Activated naive CD4-positive, alpha-beta T cell treated with anti-CD3 and anti-CD28 coated beads, Interleukin-2, amount 50 U/mL, for 24 hours (primary cell): ENCODE data around the gene ATL2.
"Not testable (repeated sequence)": the region's sequence is repeated elsewhere in the genome, so short reads cannot be mapped to it uniquely, and the experiment has no call there.

Experiments used
- H3K27ac Mint-ChIP-seq: one replicate; pipeline ENCODE4 v1.8.0; 2021; ENCODE audit warnings: mild to moderate bottlenecking, mixed read lengths
- H3K27me3 Mint-ChIP-seq: one replicate; pipeline ENCODE4 v1.8.0; 2021; ENCODE audit warnings: mixed read lengths
- H3K36me3 Mint-ChIP-seq: one replicate; pipeline ENCODE4 v1.8.0; 2021; ENCODE audit warnings: mixed read lengths
- H3K4me1 Mint-ChIP-seq: one replicate; pipeline ENCODE4 v1.8.0; 2021; ENCODE audit warnings: mixed read lengths
- H3K4me3 Mint-ChIP-seq: one replicate; pipeline ENCODE4 v1.8.0; 2021; ENCODE audit warnings: mild to moderate bottlenecking, mixed read lengths
- H3K9me3 Mint-ChIP-seq: one replicate; pipeline ENCODE4 v1.8.0; 2021; ENCODE audit warnings: mixed read lengths

ATL2 gene

DNA sequence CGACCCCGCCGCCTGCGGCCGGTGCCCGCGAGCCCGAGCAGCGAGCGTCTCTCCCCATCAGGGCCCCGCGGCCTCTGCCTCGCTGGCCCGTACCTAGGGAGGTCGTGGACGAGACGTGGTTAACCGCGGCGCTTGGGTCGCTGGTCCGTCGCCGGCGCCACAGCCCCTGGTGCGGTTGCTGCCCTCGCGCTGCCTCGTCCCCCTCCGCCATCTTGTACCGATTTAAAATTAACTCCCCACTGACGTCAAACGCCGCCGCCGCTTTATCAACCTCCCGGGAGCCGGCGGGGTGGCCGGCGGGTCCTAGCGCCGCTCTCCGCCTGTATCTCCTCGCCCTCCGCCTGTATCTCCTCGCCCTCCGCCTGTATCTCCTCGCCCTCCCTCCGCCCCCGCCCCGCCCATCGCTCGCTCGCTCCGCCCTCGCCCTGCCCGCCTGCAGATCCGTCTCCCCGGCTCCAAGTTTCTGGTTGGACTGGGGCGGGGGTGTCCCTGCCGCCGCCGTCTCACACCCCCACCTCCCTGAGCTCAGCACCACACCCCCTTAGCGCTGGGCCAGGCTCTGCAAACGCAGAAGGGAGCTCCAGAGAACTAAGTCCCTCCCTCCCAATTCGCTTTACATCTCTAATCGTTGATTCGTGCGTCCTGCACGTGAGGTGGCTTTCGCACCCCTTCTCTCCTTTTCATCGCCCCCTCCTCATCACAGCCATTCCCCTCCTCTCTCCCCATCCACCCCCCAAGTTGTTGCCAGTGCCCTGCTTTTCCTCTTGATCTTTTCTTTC, at the start of gene ATL2:
TSS of gene ATL2 (minus strand) at position 224 of the 779 bp plus-strand sequence. CDS start at position 211, 13 bp downstream.
- H3K36me3 Mint-ChIP-seq: no peaks in the 10 kb centered on the region
- H3K4me1 Mint-ChIP-seq: peaks cover 73% of the 10 kb centered on the region
- H3K27ac Mint-ChIP-seq: peak within 1 kb of the TSS; percentile 96
- H3K9me3 Mint-ChIP-seq: no peaks in the 10 kb centered on the region
- peak within 1 kb of the TSS; percentile 95 for H3K4me3 Mint-ChIP-seq
- H3K27me3 Mint-ChIP-seq: no peaks in the 10 kb centered on the region

GRCh38 chr2:38423763-38424162, 46.7 kb upstream of the ATL2 start:
- no peak overlapping the region for H3K4me3 Mint-ChIP-seq
- no peaks in the 10 kb centered on the region for H3K9me3 Mint-ChIP-seq
- no peaks in the 10 kb centered on the region for H3K4me1 Mint-ChIP-seq
- no peaks in the 10 kb centered on the region for H3K36me3 Mint-ChIP-seq
- no peaks in the 10 kb centered on the region for H3K27me3 Mint-ChIP-seq
- H3K27ac Mint-ChIP-seq: no peak overlapping the region

- Mint-ChIP-seq H3K27me3 (no peaks in the 10 kb centered on the region), H3K4me3 (no peak overlapping the region), H3K36me3 (no peaks in the 10 kb centered on the region), H3K9me3 (no peaks in the 10 kb centered on the region), H3K27ac (no peak overlapping the region), H3K4me1 (no peaks in the 10 kb centered on the region)
Observed at GRCh38 chr2:38421274-38422056, 44.4 kb upstream of the ATL2 start.

GRCh38 chr2:38419499-38419898, 42.4 kb upstream of the ATL2 start:
- H3K4me1 Mint-ChIP-seq: no peaks in the 10 kb centered on the region
- H3K36me3 Mint-ChIP-seq: peaks cover 2% of the 10 kb centered on the region
- H3K27ac Mint-ChIP-seq: no peak overlapping the region
- H3K4me3 Mint-ChIP-seq: no peak overlapping the region
- H3K9me3 Mint-ChIP-seq: no peaks in the 10 kb centered on the region
- no peaks in the 10 kb centered on the region for H3K27me3 Mint-ChIP-seq

GRCh38 chr2:38418735-38419134, 41.7 kb upstream of the ATL2 start:
- H3K9me3 Mint-ChIP-seq: no peaks in the 10 kb centered on the region

GRCh38 chr2:38417745-38418689, 40.9 kb upstream of the ATL2 start:
- Mint-ChIP-seq H3K4me1 (no peaks in the 10 kb centered on the region), H3K36me3 (peaks cover 4% of the 10 kb centered on the region), H3K27ac (no peak overlapping the region), H3K27me3 (no peaks in the 10 kb centered on the region), H3K4me3 (no peak overlapping the region), H3K9me3 (no peaks in the 10 kb centered on the region)

More at GRCh38 chr2:38418735-38419134, 41.7 kb upstream of the ATL2 start:
- Mint-ChIP-seq H3K4me3 (no peak overlapping the region), H3K27ac (no peak overlapping the region), H3K4me1 (no peaks in the 10 kb centered on the region), H3K36me3 (peaks cover 4% of the 10 kb centered on the region), H3K27me3 (no peaks in the 10 kb centered on the region)

DNA sequence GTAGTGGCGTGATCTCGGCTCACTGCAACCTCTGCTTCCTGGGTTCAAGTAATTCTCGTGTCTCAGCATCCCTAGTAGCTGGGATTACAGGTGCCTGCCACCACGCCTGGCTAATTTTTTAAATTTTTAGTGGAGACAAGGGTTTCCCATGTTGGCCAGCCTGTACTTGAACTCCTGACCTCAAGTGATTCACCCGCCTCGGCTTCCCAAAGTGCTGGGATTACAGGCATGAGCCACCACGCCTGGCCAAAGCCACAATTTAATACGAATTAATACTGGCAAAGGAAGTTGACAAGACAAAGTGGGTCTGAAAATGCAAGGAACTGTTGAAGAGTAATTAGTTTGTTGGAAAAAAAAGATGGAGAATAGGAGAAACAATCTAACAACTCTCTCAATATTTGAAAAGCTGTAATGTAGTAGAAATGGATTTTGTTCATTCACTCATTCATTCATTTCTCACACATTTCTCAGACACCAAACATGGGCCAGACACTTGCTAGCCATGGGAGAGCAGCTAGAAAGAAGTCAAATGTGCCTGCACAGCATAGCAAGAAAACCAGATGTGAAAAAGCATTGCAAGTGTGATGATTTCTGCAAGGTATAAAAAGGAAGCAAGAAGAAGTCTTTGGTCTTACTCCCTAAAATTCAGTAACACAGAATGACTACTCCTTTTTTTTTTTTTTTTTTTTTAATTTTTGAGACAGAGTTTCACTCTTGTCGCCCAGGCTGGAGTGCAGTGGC, 39.4 kb upstream of the ATL2 start:
- Mint-ChIP-seq H3K4me1 (no peaks in the 10 kb centered on the region), H3K27ac (no peak overlapping the region), H3K36me3 (peaks cover 7% of the 10 kb centered on the region), H3K9me3 (no peaks in the 10 kb centered on the region), H3K4me3 (no peak overlapping the region), H3K27me3 (no peaks in the 10 kb centered on the region)

DNA sequence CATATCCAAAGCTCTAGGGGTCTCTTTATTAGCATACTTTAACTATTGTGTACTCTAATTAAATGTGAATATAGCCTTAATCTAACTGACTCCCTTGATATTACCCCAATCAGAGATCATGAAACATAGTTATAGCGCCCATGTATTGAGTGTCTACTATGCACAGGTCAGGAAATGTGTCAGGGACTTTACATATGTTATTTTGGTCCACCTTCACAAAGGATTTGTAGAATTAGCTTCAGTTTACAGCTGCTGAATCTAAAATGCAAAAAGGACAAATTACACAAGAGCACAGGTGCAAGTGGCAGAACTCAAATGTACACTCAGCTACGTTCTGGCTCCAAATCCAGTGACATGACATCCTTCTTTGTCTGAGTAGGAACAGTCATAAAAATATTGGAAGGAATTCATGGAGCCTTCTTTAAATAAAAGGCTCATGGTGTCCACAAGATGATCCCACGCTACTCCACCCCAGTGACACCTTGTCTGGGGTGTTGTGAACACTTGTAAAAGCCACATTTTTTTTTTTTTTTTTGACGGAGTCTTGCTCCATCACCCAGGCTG, 38.7 kb upstream of the ATL2 start:
- no peaks in the 10 kb centered on the region for H3K27me3 Mint-ChIP-seq
- H3K9me3 Mint-ChIP-seq: no peaks in the 10 kb centered on the region
- no peaks in the 10 kb centered on the region for H3K4me1 Mint-ChIP-seq
- H3K4me3 Mint-ChIP-seq: no peak overlapping the region
- H3K36me3 Mint-ChIP-seq: peaks cover 7% of the 10 kb centered on the region
- H3K27ac Mint-ChIP-seq: no peak overlapping the region

DNA sequence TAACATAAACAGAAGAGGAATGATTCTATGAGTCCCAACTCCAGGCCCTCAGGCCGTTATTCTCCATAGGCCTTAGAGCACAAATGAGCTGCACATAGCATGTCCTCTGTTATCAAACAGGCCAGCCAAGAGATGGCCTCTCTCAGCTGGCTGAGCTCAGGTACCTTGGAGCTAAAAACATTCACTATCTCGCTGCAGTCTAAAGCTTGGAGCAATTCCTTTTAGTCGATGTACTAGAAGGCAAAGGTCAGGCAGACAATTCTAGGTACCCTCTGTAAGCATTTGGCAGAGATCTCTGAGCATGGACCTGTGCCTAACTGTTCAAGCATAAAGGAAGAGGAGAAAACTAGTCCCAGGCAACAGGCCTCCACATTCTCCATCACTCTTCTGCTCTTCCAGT, 38.0 kb upstream of the ATL2 start:
- Mint-ChIP-seq H3K27me3 (no peaks in the 10 kb centered on the region), H3K4me3 (no peak overlapping the region), H3K9me3 (no peaks in the 10 kb centered on the region), H3K36me3 (peaks cover 7% of the 10 kb centered on the region), H3K27ac (no peak overlapping the region), H3K4me1 (no peaks in the 10 kb centered on the region)

- not testable (repeated sequence) for H3K4me1 Mint-ChIP-seq, H3K27me3 Mint-ChIP-seq, H3K36me3 Mint-ChIP-seq, H3K9me3 Mint-ChIP-seq, H3K4me3 Mint-ChIP-seq, H3K27ac Mint-ChIP-seq
Observed at GRCh38 chr2:38412235-38412871, 35.3 kb upstream of the ATL2 start.

GRCh38 chr2:38409156-38410102, 32.4 kb upstream of the ATL2 start:
- Mint-ChIP-seq H3K9me3 (no peaks in the 10 kb centered on the region), H3K27me3 (no peaks in the 10 kb centered on the region), H3K36me3 (peaks cover 6% of the 10 kb centered on the region), H3K4me1 (no peaks in the 10 kb centered on the region), H3K27ac (no peak overlapping the region), H3K4me3 (no peak overlapping the region)

- H3K27me3 Mint-ChIP-seq: no peaks in the 10 kb centered on the region
- H3K36me3 Mint-ChIP-seq: no peaks in the 10 kb centered on the region
- H3K4me3 Mint-ChIP-seq: no peak overlapping the region
- no peak overlapping the region for H3K27ac Mint-ChIP-seq
- H3K9me3 Mint-ChIP-seq: no peaks in the 10 kb centered on the region
- no peaks in the 10 kb centered on the region for H3K4me1 Mint-ChIP-seq
Observed at GRCh38 chr2:38407111-38407682, 30.1 kb upstream of the ATL2 start.

- Mint-ChIP-seq H3K9me3 (no peaks in the 10 kb centered on the region), H3K27me3 (no peaks in the 10 kb centered on the region), H3K4me1 (no peaks in the 10 kb centered on the region), H3K4me3 (no peak overlapping the region), H3K36me3 (no peaks in the 10 kb centered on the region), H3K27ac (no peak overlapping the region)
Observed at GRCh38 chr2:38406597-38407110, 29.6 kb upstream of the ATL2 start.
